22Rv1 (cell line): Measurements from ENCODE around the gene CMIP.

Experiments
- H3K27ac ChIP-seq: fragments of 450-650 bp; 2 replicates; pipeline ENCODE4 v1.5.1; 2017
- CTCF ChIP-seq: fragments of 450-650 bp; IDR thresholded peaks from 2 replicates; pipeline ENCODE4 v1.5.1; 2017; ENCODE audit warnings: mild to moderate bottlenecking
- ZFX ChIP-seq: fragments of 450-650 bp; IDR thresholded peaks from 2 replicates; pipeline ENCODE4 v1.6.1; 2017; ENCODE audit warnings: antibody characterized with exemption, borderline replicate concordance

Gene CMIP

GRCh38 chr16:81445143-81445961 is 744 bp downstream of the CMIP start:
- TF ChIP-seq CTCF (no peak), ZFX (no peak)
- H3K27ac ChIP-seq = no peak overlapping the region

- TF ChIP-seq CTCF = no peak
- TF ChIP-seq ZFX = no peak
- H3K27ac ChIP-seq = no peak overlapping the region
These were observed 1.6 kb downstream of the CMIP start for GRCh38 chr16:81445966-81446906.

- TF ChIP-seq CTCF (no peak), ZFX (no peak)
- no peak overlapping the region for H3K27ac ChIP-seq
These were observed 2.3 kb downstream of the CMIP start for GRCh38 chr16:81446907-81447268.

- no peak overlapping the region for H3K27ac ChIP-seq
These were observed 2.9 kb downstream of the CMIP start for GRCh38 chr16:81447383-81448101.

GRCh38 chr16:81448154-81449131 is 3.8 kb downstream of the CMIP start:
- TF ChIP-seq ZFX (no peak), CTCF (no peak)
- no peak overlapping the region for H3K27ac ChIP-seq

More at GRCh38 chr16:81447383-81448101, 2.9 kb downstream of the CMIP start:
- TF ChIP-seq ZFX (no peak), CTCF (no peak)

GRCh38 chr16:81449241-81449640 is 4.6 kb downstream of the CMIP start:
- TF ChIP-seq ZFX = no peak
- TF ChIP-seq CTCF = no peak
- no peak overlapping the region for H3K27ac ChIP-seq
